GM06990 (cell line): ENCODE results near the gene IFT88.

Experiments used
- DNase-seq: peaks from one replicate; pipeline ENCODE4 v3.0.0-alpha.2; 2011; ENCODE audit not compliant: insufficient read length; ENCODE audit errors: extremely low read depth
- H3K27me3 ChIP-seq: replicated peaks from 2 replicates; pipeline ENCODE4 v1.6.0; 2011; ENCODE audit warnings: low read length; ENCODE audit not compliant: control insufficient read depth, insufficient read depth
- H3K36me3 ChIP-seq: 2 replicates; pipeline ENCODE4 v1.5.1; 2011; ENCODE audit warnings: low read length; ENCODE audit not compliant: control insufficient read depth, insufficient read depth
- H3K4me3 ChIP-seq: replicated peaks from 2 replicates; pipeline ENCODE4 v1.5.1; 2011; ENCODE audit warnings: low read depth, mild to moderate bottlenecking, control low read depth, low read length
- CTCF ChIP-seq: IDR thresholded peaks from 2 replicates; pipeline ENCODE4 v1.5.1; 2011; ENCODE audit warnings: low read length, control low read depth, mild to moderate bottlenecking, inconsistent platforms; ENCODE audit not compliant: insufficient read depth, poor library complexity, severe bottlenecking

IFT88 gene

GRCh38 chr13:20714563-20715329, 147.8 kb downstream of the IFT88 start:
- no peak overlapping the region for H3K4me3 ChIP-seq
- TF ChIP-seq CTCF = no peak

GRCh38 chr13:20715330-20715712, 148.4 kb downstream of the IFT88 start:
- Histone ChIP-seq H3K36me3 (no peaks in the 10 kb centered on the region), H3K4me3 (no peak overlapping the region), H3K27me3 (no peaks in the 10 kb centered on the region)
- DNase-seq = no peak
- TF ChIP-seq CTCF = no peak

More at GRCh38 chr13:20714563-20715329, 147.8 kb downstream of the IFT88 start:
- Histone ChIP-seq H3K27me3 (no peaks in the 10 kb centered on the region), H3K36me3 (no peaks in the 10 kb centered on the region)
- no peak for DNase-seq

- no peaks in the 10 kb centered on the region for H3K36me3 ChIP-seq
- no peak overlapping the region for H3K4me3 ChIP-seq
- H3K27me3 ChIP-seq = no peaks in the 10 kb centered on the region; the same call in 1 of the 2 replicates
- DNase-seq = no peak
- no peak for TF ChIP-seq CTCF
Observed at GRCh38 chr13:20716951-20717350, 150.0 kb downstream of the IFT88 start.

- H3K36me3 ChIP-seq = no peaks in the 10 kb centered on the region
- no peak for DNase-seq
- TF ChIP-seq CTCF = no peak
- no peaks in the 10 kb centered on the region; the same call in 1 of the 2 replicates for H3K27me3 ChIP-seq
- no peak overlapping the region for H3K4me3 ChIP-seq
Observed at GRCh38 chr13:20717581-20718542, 150.9 kb downstream of the IFT88 start.

GRCh38 chr13:20718958-20719566, 152.1 kb downstream of the IFT88 start:
- Histone ChIP-seq H3K27me3 (no peaks in the 10 kb centered on the region; the same call in 1 of the 2 replicates), H3K4me3 (no peak overlapping the region), H3K36me3 (no peaks in the 10 kb centered on the region)
- TF ChIP-seq CTCF = no peak
- no peak for DNase-seq
